GM12891 (cell line): ENCODE measurements around the gene TNFSF18.

ENCODE experiments used
- POLR2A ChIP-seq: IDR thresholded peaks from 2 replicates; pipeline ENCODE4 v1.6.1; 2011; ENCODE audit warnings: low read depth, low read length, control low read depth
- POLR2AphosphoS5 ChIP-seq: IDR thresholded peaks from 2 replicates; pipeline ENCODE4 v1.6.1; 2011; ENCODE audit warnings: low read depth, low read length, control low read depth
- SPI1 ChIP-seq: IDR thresholded peaks from 2 replicates; pipeline ENCODE4 v1.6.1; 2011; ENCODE audit warnings: low read depth, low read length, control low read depth
- TAF1 ChIP-seq: IDR thresholded peaks from 2 replicates; pipeline ENCODE4 v1.6.1; 2011; ENCODE audit warnings: low read depth, low read length, control low read depth

DNA sequence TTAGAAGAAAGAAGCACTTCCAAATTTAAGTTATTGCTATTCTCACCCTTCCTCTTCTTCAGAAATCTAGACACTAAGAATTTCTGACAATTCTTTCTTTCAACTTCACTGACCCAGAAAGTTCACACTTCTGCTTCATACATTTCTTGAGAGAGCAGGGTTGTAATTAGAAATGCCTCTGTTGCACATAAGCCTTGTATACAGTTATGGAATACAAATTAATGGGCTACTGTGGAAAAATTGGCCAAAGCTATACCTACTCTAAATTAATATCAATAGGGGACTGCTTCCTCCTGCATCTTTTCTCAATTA is 1.5 kb downstream of the TNFSF18 start:
- TF ChIP-seq SPI1 (no peak), POLR2A (no peak), POLR2AphosphoS5 (no peak), TAF1 (no peak)
